ENCODE results near the gene ABAT.
"Not testable (repeated sequence)": the region's sequence is repeated elsewhere in the genome, so short reads cannot be mapped to it uniquely, and the experiment has no call there.

Gene ABAT

DNA sequence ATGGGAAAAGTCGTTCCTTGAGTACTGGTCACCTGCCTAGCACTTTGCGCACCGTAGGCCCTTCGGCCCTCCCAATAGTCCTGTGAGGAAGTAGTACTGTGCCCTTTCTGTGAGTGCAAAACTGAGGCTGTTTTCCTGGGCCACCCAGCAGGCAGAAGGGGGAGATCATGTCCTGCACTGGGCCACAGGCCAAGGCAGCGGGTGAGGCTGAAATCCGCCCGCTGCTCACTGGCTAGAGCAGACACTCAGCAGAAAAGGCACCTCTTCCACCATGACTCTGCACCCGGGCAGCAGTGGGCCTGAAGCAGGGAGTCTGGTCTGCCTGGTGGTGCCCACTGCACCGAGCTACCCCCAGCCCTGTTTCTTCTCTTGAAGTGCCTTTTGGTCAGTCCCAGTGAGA is 32.7 kb upstream of the ABAT start:
- no peak for DNase-seq (ENCODE audit: low read depth in 1 of 2, low spot score in 1 of 2)
- in situ Hi-C loops (cut with HindIII; ENCODE audit: low pct_unique_long_range_greater_than_20kb, low sequenced_read_pairs): no loop called here
- no peak for TF ChIP-seq JUND (IDR thresholded peaks at IDR 0.05; ENCODE audit: low read depth)

- TF ChIP-seq JUND (IDR thresholded peaks at IDR 0.05; ENCODE audit: low read depth): no peak
- in situ Hi-C loops (cut with HindIII; ENCODE audit: low pct_unique_long_range_greater_than_20kb, low sequenced_read_pairs): no loop called here
- no peak for DNase-seq (ENCODE audit: low read depth in 1 of 2, low spot score in 1 of 2)
Observed at GRCh38 chr16:8642146-8642545, 32.3 kb upstream of the ABAT start.

GRCh38 chr16:8644211-8645140 is 29.9 kb upstream of the ABAT start:
- DNase-seq (ENCODE audit: low read depth in 1 of 2, low spot score in 1 of 2): no peak
- in situ Hi-C loops (cut with HindIII; ENCODE audit: low pct_unique_long_range_greater_than_20kb, low sequenced_read_pairs): no loop called here
- TF ChIP-seq JUND (IDR thresholded peaks at IDR 0.05; ENCODE audit: low read depth): no peak

- no peak for TF ChIP-seq JUND (IDR thresholded peaks at IDR 0.05; ENCODE audit: low read depth)
- in situ Hi-C loops (cut with HindIII; ENCODE audit: low pct_unique_long_range_greater_than_20kb, low sequenced_read_pairs): no loop called here
Observed at GRCh38 chr16:8645141-8645521, 29.3 kb upstream of the ABAT start.

DNA sequence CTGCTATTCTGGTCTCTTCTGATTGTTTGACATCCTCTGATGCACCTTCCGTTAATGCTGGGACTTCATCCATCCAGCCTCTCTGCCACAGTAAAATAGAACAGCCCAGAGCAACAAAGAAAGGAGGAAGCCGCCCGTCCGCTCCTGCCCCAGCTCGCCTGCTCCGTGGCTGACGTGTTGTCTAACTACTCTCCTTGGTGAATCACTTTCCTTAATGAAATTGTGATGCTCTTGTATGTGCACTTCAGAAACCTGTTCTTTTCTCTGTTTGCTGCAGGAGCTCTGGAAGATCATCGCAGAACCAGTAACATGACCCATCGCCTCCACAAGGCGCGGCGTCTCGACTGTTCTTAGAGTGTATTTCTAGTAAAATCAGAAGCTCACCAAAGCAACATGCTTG is 28.6 kb upstream of the ABAT start:
- TF ChIP-seq JUND (IDR thresholded peaks at IDR 0.05; ENCODE audit: low read depth): no peak
- in situ Hi-C loops (cut with HindIII; ENCODE audit: low pct_unique_long_range_greater_than_20kb, low sequenced_read_pairs): no loop called here

More at GRCh38 chr16:8645141-8645521, 29.3 kb upstream of the ABAT start:
- DNase-seq (ENCODE audit: low read depth in 1 of 2, low spot score in 1 of 2): no peak

DNA sequence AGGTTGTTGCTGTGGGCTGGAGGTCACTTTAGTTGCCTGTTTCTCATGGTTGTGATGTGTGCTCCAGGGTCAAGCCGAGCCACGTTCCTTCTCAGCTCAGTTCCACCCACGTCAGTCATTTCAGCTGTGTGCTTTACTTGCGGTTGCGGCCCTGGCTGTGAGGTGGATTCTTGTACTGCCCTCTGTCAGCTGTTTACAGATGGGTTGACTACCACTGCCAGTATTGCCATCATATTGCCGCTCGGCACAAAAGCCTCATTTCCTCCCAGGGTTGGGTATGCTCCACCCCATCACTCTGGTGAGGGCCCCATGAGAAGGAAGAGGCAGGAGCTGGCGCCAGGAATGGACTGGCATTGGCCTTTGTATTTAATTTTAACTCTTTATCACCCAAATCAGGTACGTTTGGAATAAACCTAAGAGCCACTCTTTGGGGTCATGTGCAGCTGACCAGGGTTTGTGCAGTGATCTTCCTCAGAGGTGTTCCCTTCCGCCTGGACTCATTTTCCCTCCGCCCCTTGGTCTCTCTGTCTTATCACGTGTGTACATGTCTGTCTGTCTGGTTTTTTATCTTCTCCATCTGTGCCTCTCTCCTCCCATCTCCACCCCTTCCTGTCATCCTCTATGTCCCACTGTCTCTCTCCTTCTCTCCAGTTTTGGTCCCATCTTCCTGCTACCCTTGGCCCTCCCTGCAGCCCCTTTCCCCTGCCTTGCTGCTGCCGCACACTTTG is 27.9 kb upstream of the ABAT start:
- in situ Hi-C loops (cut with HindIII; ENCODE audit: low pct_unique_long_range_greater_than_20kb, low sequenced_read_pairs): no loop called here
- no peak for TF ChIP-seq JUND (IDR thresholded peaks at IDR 0.05; ENCODE audit: low read depth)
- no peak for DNase-seq (ENCODE audit: low read depth in 1 of 2, low spot score in 1 of 2)

More for the DNA sequence above, 28.6 kb upstream of the ABAT start:
- DNase-seq (ENCODE audit: low read depth in 1 of 2, low spot score in 1 of 2): no peak

DNA sequence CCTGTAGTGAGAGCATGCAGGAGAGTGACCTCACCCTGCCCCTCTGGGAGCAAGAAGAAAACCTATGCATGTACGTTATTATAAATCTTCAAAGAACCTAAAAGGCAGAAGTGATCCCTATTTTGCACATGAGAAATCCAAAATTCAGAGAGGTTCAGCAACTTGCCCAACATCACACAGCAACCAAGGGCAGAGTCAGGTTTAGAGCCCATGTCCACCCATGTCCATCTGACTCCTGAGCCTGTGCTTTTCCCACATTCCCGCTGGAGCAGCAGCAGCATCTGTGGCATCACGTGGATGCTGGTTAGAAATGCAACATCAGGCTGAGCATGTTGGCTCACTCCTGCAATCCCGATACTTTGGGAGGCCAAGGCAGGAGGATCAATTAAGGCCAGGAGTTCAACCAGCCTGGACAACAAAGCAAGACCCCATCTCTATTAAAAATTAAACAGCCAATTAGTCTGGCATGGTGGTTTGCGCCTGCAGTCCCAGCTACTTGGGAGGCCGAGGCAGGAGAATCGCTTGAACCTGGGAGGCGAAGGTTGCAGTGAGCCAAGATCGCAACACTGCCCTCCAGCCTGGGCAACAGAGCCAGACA is 26.6 kb upstream of the ABAT start:
- DNase-seq (ENCODE audit: low read depth in 1 of 2, low spot score in 1 of 2): no peak
- in situ Hi-C loops (cut with HindIII; ENCODE audit: low pct_unique_long_range_greater_than_20kb, low sequenced_read_pairs): no loop called here
- TF ChIP-seq JUND (IDR thresholded peaks at IDR 0.05; ENCODE audit: low read depth): no peak

DNA sequence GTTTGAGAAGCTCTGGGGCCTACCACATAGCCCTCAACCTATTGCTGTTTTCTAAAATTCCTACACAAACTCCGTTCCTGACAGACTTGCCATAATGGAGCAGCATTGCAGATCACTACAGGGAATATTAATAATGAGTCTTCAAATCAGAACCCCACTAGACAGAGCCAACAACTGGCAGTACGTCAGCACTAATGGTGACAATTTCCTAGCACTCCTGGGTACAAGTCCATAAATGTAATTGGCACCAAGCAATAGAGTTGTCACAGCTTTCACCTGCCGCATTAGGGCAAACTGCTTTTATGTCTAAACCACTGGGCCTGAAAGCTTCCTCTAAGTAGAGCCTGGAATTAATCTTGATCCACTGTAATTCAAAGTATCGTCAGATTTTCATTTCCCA is 25.5 kb upstream of the ABAT start:
- no peak for DNase-seq (ENCODE audit: low read depth in 1 of 2, low spot score in 1 of 2)
- TF ChIP-seq JUND (IDR thresholded peaks at IDR 0.05; ENCODE audit: low read depth): no peak
- in situ Hi-C loops (cut with HindIII; ENCODE audit: low pct_unique_long_range_greater_than_20kb, low sequenced_read_pairs): no loop called here

DNA sequence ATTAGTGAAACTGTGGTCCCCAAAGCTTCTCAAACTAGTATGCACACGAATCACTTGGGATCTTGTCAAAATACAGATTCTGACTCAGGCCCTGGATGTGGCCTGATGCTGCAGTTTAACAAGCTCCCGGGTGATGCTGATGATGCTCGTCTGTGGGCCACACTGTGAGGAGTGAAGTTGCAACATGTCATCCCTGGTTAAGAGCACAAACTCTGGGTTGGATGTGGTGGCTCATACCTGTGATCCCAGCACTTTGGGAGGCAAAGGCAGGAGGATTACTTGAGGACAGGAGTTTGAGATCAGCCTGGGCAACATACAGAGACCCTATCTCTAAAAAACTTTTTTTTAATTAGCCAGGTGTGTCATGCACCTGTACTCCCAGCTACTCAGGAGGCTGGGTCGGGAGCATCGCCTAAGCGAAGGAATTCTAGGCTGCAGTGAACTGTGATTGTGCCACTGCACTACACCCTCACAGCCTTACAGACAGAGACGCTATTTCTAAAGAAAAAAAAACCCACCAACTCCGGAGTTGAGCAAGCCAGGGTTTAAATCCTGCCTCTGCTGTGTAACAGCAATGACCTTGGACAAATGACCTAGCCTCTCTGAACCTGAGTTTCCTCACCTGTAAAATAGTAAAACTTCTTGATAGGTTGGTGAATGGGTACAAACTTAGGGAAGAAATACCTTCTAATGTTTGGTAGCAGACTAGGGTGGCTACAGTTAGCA is 24.4 kb upstream of the ABAT start:
- no peak for DNase-seq (ENCODE audit: low read depth in 1 of 2, low spot score in 1 of 2)
- no peak for TF ChIP-seq JUND (IDR thresholded peaks at IDR 0.05; ENCODE audit: low read depth)
- in situ Hi-C loops (cut with HindIII; ENCODE audit: low pct_unique_long_range_greater_than_20kb, low sequenced_read_pairs): no loop called here

DNA sequence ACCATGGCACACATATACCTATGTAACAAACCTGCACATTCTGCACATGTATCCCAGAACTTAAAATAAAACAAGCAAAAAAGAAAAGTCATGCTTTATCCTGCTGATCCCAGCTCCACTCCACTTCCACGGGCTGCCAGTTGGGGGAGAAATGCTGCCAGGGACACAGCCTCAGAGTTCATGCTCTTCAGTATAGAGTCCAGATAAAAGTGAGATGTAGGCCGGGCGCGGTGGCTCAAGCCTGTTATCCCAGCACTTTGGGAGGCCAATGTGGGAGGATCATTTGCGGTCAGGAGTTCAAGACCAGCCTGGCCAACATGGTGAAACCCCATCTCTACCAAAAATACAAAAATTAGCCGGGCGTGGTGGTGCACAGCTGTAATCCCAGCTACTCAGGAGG is 22.5 kb upstream of the ABAT start:
- in situ Hi-C loops (cut with HindIII; ENCODE audit: low pct_unique_long_range_greater_than_20kb, low sequenced_read_pairs): not testable (repeated sequence)
- DNase-seq (ENCODE audit: low read depth in 1 of 2, low spot score in 1 of 2): peak; percentile 33 to 53

DNA sequence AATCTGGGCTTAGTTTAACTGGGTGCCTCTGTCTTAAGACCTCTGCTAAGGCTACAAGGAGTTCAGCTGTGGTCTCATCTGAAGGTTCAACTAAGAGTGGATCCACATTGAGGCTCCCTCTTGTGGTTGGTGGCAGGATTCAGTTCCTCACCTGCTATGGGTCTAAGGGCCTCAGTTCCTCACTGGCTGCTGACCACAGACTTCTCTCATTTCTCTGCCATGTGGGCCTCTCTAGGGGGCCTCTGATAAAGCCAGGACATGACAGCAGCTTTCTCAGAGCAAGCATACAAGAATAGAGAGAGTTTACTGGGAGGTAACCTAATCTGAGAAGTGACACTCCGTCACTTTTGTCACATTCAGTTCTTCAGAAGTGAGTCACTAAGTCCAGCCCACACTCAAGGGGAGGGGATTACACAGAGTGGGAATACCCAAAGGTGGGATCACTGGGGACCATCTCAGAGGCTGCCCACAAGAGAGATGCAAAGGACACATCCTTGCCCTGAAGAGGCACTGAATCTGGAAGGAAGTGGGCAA is 19.2 kb upstream of the ABAT start:
- in situ Hi-C loops (cut with HindIII; ENCODE audit: low pct_unique_long_range_greater_than_20kb, low sequenced_read_pairs): no loop called here
- DNase-seq (ENCODE audit: low read depth in 1 of 2, low spot score in 1 of 2): peak; percentile 25 to 74
- TF ChIP-seq JUND (IDR thresholded peaks at IDR 0.05; ENCODE audit: low read depth): no peak

GRCh38 chr16:8656376-8656775 is 18.0 kb upstream of the ABAT start:
- no peak for TF ChIP-seq JUND (IDR thresholded peaks at IDR 0.05; ENCODE audit: low read depth)
- DNase-seq (ENCODE audit: low read depth in 1 of 2, low spot score in 1 of 2): no peak
- in situ Hi-C loops (cut with HindIII; ENCODE audit: low pct_unique_long_range_greater_than_20kb, low sequenced_read_pairs): no loop called here

Data from T47D (cell line).